Measurements from ENCODE around the gene UQCRHL. TPM values are rescaled to one million over a fixed set of nuclear protein-coding genes. Genes with fewer than 3 reads are reported as not detected.

The UQCRHL gene
- total and polyA plus RNA-seq, 2 of the 4 experiments (the other 2 are of a cell fraction): 1.4 to 2.4 TPM

- Histone ChIP-seq H4K20me1 (ENCODE audit: insufficient read depth, low read length) (peaks cover 23% of the 10 kb centered on the region), H3K36me3 (ENCODE audit: control insufficient read depth, insufficient read depth, low read length) (no peaks in the 10 kb centered on the region; the same call in 1 of the 2 replicates), H4K8ac (ENCODE audit: low read depth in 2 of 2, low read length in 2 of 2) (peak within 1 kb of the TSS; percentile 95 to 96), H3K23ac (ENCODE audit: low read depth, low read length) (peak within 1 kb of the TSS; percentile 89), H3K79me1 (ENCODE audit: low read depth in 1 of 2, low read length in 2 of 2) (peaks cover 9 to 39% of the 10 kb centered on the region in 2 experiments; a peak in 3 of 4 replicates), H2AK5ac (ENCODE audit: low read depth, low read length) (peak within 1 kb of the TSS; percentile 86), H2BK15ac (ENCODE audit: low read depth, low read length) (peak within 1 kb of the TSS; percentile 89; the same call in 2 of the 3 replicates), H2BK120ac (ENCODE audit: low read depth, low read length) (peak within 1 kb of the TSS; percentile 47), H4K5ac (ENCODE audit: low read depth, low read length) (peak within 1 kb of the TSS; percentile 96), H3K9me3 (ENCODE audit: control insufficient read depth, insufficient read depth, low read length) (no peaks in the 10 kb centered on the region), H3K9ac (ENCODE audit: low read depth, low read length) (peak within 1 kb of the TSS; percentile 92), H3K14ac (replicated peaks; ENCODE audit: low read depth, low read length) (peak within 1 kb of the TSS; percentile 95), H3K4ac (ENCODE audit: low read depth, low read length) (peak within 1 kb of the TSS; percentile 92), H3K27ac (ENCODE audit: insufficient read depth, low read length) (peak within 1 kb of the TSS; percentile 91), H3K56ac (ENCODE audit: extremely low read depth, insufficient read depth, low read length) (peak within 1 kb of the TSS; percentile 66; the same call in 1 of the 2 replicates), H3K9me1 (ENCODE audit: insufficient read depth, low read length) (peaks cover 7% of the 10 kb centered on the region), H2AK9ac (replicated peaks; ENCODE audit: low read depth, low read length, poor library complexity) (peak within 1 kb of the TSS; percentile 98), H4K91ac (ENCODE audit: insufficient read depth, low read depth, low read length) (peak within 1 kb of the TSS; percentile 93), H3K18ac (ENCODE audit: low read depth, low read length) (peak within 1 kb of the TSS; percentile 48; the same call in 1 of the 2 replicates), H3K27me3 (ENCODE audit: control insufficient read depth, insufficient read depth, low read length) (no peaks in the 10 kb centered on the region), H2BK5ac (ENCODE audit: low read depth, low read length, poor library complexity, severe bottlenecking) (peak within 1 kb of the TSS; percentile 42), H3K4me3 (ENCODE audit: insufficient read depth, low read depth, low read length) (peak within 1 kb of the TSS; percentile 68), H3K4me2 (ENCODE audit: low read depth, low read length) (peak within 1 kb of the TSS; percentile 91), H2BK20ac (ENCODE audit: low read depth, low read length) (no peak within 1 kb of the TSS), H3K4me1 (ENCODE audit: control insufficient read depth, insufficient read depth, low read length) (peaks cover 17% of the 10 kb centered on the region), H2AFZ (replicated peaks; ENCODE audit: low read length, poor library complexity) (peak within 1 kb of the TSS; percentile 94)
- BruUV-seq (replicated peaks): no TSS peak
- POLR2A ChIA-PET (ENCODE audit: unreplicated experiment): no interaction called here
- in situ Hi-C loops (cut with MboI; ENCODE audit: low sequenced_read_pairs) (no loop called here), dilution Hi-C loops (cut with HindIII; ENCODE audit: low sequenced_read_pairs, unreplicated experiment) (no loop called here), intact Hi-C loops (cut with micrococcal nuclease) (no loop called here)
- no peak for TF ChIP-seq SMC3 (IDR thresholded peaks at IDR 0.05; ENCODE audit: low read depth, low read length)
- no peak for TF ChIP-seq RAD21 (IDR thresholded peaks at IDR 0.05; ENCODE audit: low read length)
- TF ChIP-seq FOS (IDR thresholded peaks at IDR 0.05; ENCODE audit: low read depth, low read length): no peak
- no peak for TF ChIP-seq MAZ (IDR thresholded peaks at IDR 0.05; ENCODE audit: borderline replicate concordance, low read depth, low read length)
- TF ChIP-seq CHD1 (IDR thresholded peaks at IDR 0.05; ENCODE audit: low read depth, low read length): no peak
- TF ChIP-seq CEBPB (IDR thresholded peaks at IDR 0.05; ENCODE audit: low read depth, low read length): no peak
- no peak for TF ChIP-seq RFX5 (IDR thresholded peaks at IDR 0.05; ENCODE audit: low read depth, low read length)
- CTCF ChIA-PET: no interaction called here
- ATAC-seq (ENCODE audit: low read depth) (peak; percentile 65), DNase-seq (no peak)
- WGBS, 2 experiments (ENCODE audit: extremely low coverage in 2 of 2, insufficient read length in 1 of 2): 0% methylated on average over 13 of the region's 58 CpGs; no CpG with 5 or more reads in 1 of the 2 experiments
Observed at GRCh38 chr1:15758343-15758931, 49.0 kb downstream of the UQCRHL start, which contains the start of gene FBLIM1. TSS of gene FBLIM1 (plus strand) at chr1:15758795. CDS start at chr1:15764984, 6,189 bp downstream.

All from IMR-90 (cell line).